MCF 10A (cell line): ENCODE measurements around the gene TUBGCP3. TPM values are rescaled to one million over a fixed set of nuclear protein-coding genes. Genes with fewer than 3 reads are reported as not detected.

Experiments used
- BruUV-seq: library from RNA; stranded (reverse); fragments of 400-500 nt; replicated peaks from 2 replicates; lab custom pipeline; 2021; lab: Mats Ljungman, UMichigan
- CTCF ChIA-PET: fragments of 300-600 bp; sonication (Branson Sonifier 250); formaldehyde crosslinking; extraction: SDS; loops from one replicate; lab custom pipeline; 2021; ENCODE audit warnings: antibody characterized with exemption, inconsistent platforms; lab: Yijun Ruan, JAX
- POLR2A ChIA-PET: fragments of 300-600, 350-650 bp; sonication (Branson Sonifier 250); formaldehyde crosslinking; extraction: SDS; loops from one replicate; lab custom pipeline; 2020; ENCODE audit warnings: antibody characterized with exemption, inconsistent platforms; lab: Yijun Ruan, JAX
- DNase-seq: peaks from one replicate; pipeline ENCODE4 v3.0.0-alpha.2; 2018; ENCODE audit not compliant: unreplicated experiment
- H3K27ac Mint-ChIP-seq: one replicate; pipeline ENCODE4 v1.8.0; 2022; ENCODE audit warnings: mild to moderate bottlenecking, low read depth, mixed read lengths; ENCODE audit not compliant: unreplicated experiment
- H3K27me3 Mint-ChIP-seq: one replicate; pipeline ENCODE4 v1.8.0; 2022; ENCODE audit warnings: mixed read lengths; ENCODE audit not compliant: insufficient read depth, unreplicated experiment
- H3K36me3 Mint-ChIP-seq: one replicate; pipeline ENCODE4 v1.8.0; 2022; ENCODE audit warnings: mild to moderate bottlenecking, moderate library complexity, mixed read lengths; ENCODE audit not compliant: insufficient read depth, unreplicated experiment
- H3K4me1 Mint-ChIP-seq: one replicate; pipeline ENCODE4 v1.8.0; 2022; ENCODE audit warnings: mixed read lengths; ENCODE audit not compliant: insufficient read depth, unreplicated experiment
- H3K4me3 Mint-ChIP-seq: one replicate; pipeline ENCODE4 v1.8.0; 2022; ENCODE audit warnings: mild to moderate bottlenecking, moderate library complexity, mixed read lengths; ENCODE audit not compliant: unreplicated experiment
- H3K9me3 Mint-ChIP-seq: one replicate; pipeline ENCODE4 v1.8.0; 2022; ENCODE audit warnings: mixed read lengths; ENCODE audit not compliant: unreplicated experiment
- CTCF ChIP-seq: fragments of 200-600 bp; IDR thresholded peaks from one replicate; pipeline ENCODE4 v1.8.0; 2022; ENCODE audit warnings: antibody characterized with exemption, mild to moderate bottlenecking; ENCODE audit not compliant: unreplicated experiment
- intact Hi-C: fragments of 100-400 bp; cut with micrococcal nuclease; formaldehyde crosslinking; loops from 2 replicates; pipeline ENCODE4 v1.14.1; 2022
- total RNA-seq: library from RNA; stranded (reverse); gene quantifications from 2 replicates; pipeline ENCODE4 v1.2.3, GENCODE V29; 2022

Gene TUBGCP3
- total RNA-seq, 1 experiment from 2014 or later, result 35.7 TPM

DNA sequence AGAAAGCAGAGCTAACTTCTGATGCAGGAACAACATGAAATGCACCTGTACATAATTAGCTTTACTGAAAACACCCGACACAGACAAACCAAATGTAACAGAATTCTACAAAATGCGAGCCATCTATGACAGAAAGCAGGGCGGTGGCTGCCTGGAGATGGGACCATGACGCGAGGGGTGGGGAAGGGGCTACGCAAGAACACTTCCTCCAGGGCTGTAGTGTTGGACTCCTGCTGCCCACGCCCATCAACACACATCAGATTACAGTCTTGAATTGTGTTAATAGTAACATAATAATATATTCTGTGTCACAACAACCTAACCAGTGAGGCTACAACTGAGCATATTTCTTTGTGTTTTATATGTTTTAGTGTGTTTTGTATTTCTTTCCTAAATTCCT lies 108.6 kb downstream of the TUBGCP3 start:
- Mint-ChIP-seq H3K9me3 (peaks cover 7% of the 10 kb centered on the region), H3K27ac (no peak overlapping the region), H3K4me3 (no peak overlapping the region), H3K4me1 (no peaks in the 10 kb centered on the region), H3K36me3 (no peaks in the 10 kb centered on the region), H3K27me3 (no peaks in the 10 kb centered on the region)
- intact Hi-C loops, result no loop called here
- no peak for DNase-seq
- no peak for TF ChIP-seq CTCF
- ChIA-PET POLR2A (no interaction called here), CTCF (no interaction called here)
- no TSS peak for BruUV-seq

GRCh38 chr13:112477070-112477619 lies 110.8 kb downstream of the TUBGCP3 start:
- no peak overlapping the region for H3K4me3 Mint-ChIP-seq
- intact Hi-C loops, result no loop called here
- H3K4me1 Mint-ChIP-seq, result no peaks in the 10 kb centered on the region
- ChIA-PET CTCF (no interaction called here), POLR2A (interaction anchor here (1.2 kb wide), 1 partner anchor 22 kb away, joined by 3 read pairs; no protein-coding TSS in a partner anchor)
- no peaks in the 10 kb centered on the region for H3K36me3 Mint-ChIP-seq
- peaks cover 3% of the 10 kb centered on the region for H3K9me3 Mint-ChIP-seq
- H3K27me3 Mint-ChIP-seq, result no peaks in the 10 kb centered on the region
- BruUV-seq, result no TSS peak
- DNase-seq, result no peak
- no peak for TF ChIP-seq CTCF
- no peak overlapping the region for H3K27ac Mint-ChIP-seq

DNA sequence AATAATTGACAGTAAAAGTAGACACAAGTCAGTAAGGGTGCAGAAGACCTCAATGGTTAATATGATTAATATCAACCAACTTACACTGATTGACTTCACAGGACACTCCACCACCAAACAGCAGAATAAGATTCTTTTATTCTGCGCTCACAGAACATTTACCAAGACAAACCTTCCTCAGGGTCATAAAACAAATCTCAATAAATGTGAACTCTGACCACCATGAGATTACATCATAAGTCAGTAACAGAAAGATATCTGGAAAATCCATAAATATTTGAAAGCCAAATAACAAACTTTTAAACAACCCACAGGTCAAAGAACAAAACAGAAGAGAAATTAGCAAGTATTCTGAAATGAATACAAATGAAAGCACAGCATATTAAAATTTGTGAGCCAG lies 112.1 kb downstream of the TUBGCP3 start:
- Mint-ChIP-seq H3K27me3 (no peaks in the 10 kb centered on the region), H3K36me3 (no peaks in the 10 kb centered on the region), H3K4me3 (no peak overlapping the region), H3K4me1 (no peaks in the 10 kb centered on the region), H3K27ac (no peak overlapping the region), H3K9me3 (no peaks in the 10 kb centered on the region)
- no peak for DNase-seq
- no peak for TF ChIP-seq CTCF
- intact Hi-C loops, result no loop called here
- ChIA-PET CTCF (no interaction called here), POLR2A (interaction anchor here (1.2 kb wide), 1 partner anchor 20 kb away, joined by 3 read pairs; no protein-coding TSS in a partner anchor)
- BruUV-seq, result no TSS peak

DNA sequence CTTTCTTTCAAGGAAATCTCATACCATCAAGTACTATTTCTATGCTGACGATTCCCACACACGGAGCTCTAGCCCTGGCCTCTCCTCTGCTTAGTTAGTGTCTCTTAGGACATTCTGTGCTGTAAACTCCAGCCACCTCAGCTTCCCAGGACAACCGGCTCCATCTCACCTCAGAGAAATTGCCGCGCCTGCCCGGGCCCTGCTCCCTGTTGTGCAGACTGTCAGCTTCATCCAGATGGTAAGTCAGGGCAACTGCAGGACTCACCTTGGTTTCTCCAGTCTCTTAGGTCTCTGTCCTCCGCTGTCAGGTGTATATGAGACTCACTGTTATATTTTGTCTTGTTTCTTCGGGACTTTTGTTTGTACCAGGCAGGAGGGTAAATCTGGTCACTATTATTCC lies 113.1 kb downstream of the TUBGCP3 start:
- no peak for TF ChIP-seq CTCF
- no peaks in the 10 kb centered on the region for H3K4me1 Mint-ChIP-seq
- no peaks in the 10 kb centered on the region for H3K27me3 Mint-ChIP-seq
- DNase-seq, result no peak
- H3K36me3 Mint-ChIP-seq, result no peaks in the 10 kb centered on the region
- no peak overlapping the region for H3K27ac Mint-ChIP-seq
- ChIA-PET POLR2A (no interaction called here), CTCF (interaction anchor here (0.9 kb wide), 1 partner anchor 865 kb away, joined by 3 read pairs; no protein-coding TSS in a partner anchor)
- no peaks in the 10 kb centered on the region for H3K9me3 Mint-ChIP-seq
- no peak overlapping the region for H3K4me3 Mint-ChIP-seq
- intact Hi-C loops, result no loop called here
- no TSS peak for BruUV-seq
